Common myeloid progenitor, CD34-positive (primary cell): ENCODE results near the gene ZNF501. TPM values are rescaled to one million over a fixed set of nuclear protein-coding genes. Genes with fewer than 3 reads are reported as not detected.

Source experiments
- CTCF ChIA-PET: fragments of 350-600 bp; sonication (Branson Sonifier 250); formaldehyde crosslinking; loops from one replicate; lab custom pipeline; 2021; ENCODE audit warnings: antibody characterized with exemption; lab: Charles Lee
- POLR2A ChIA-PET: fragments of 350-600 bp; sonication (Branson Sonifier 250); formaldehyde crosslinking; loops from one replicate; lab custom pipeline; 2021; ENCODE audit warnings: antibody characterized with exemption; lab: Charles Lee
- DNase-seq, 3 donors: peaks; one replicate each; pipeline versions ENCODE4 v3.0.0 to v3.0.0-alpha.2; 2013
- H3K27ac ChIP-seq, 2 experiments: 1 replicate in 1 of 2; 2 replicates in 1 of 2; pipeline ENCODE4 v1.7.0; 2013; ENCODE audit warnings: inconsistent platforms in 2 of 2, low read length in 2 of 2, mild to moderate bottlenecking in 2 of 2, low read depth in 1 of 2, moderate library complexity in 1 of 2; ENCODE audit not compliant: severe bottlenecking in 2 of 2, insufficient read depth in 1 of 2, poor library complexity in 1 of 2
- H3K27me3 ChIP-seq, 5 experiments: replicated peaks in 2 of 5; 1 replicate in 3 of 5; 2 replicates in 2 of 5; pipeline versions ENCODE4 v1.6.1 to v1.7.0; 2013; ENCODE audit warnings: low read length in 4 of 5, mild to moderate bottlenecking in 2 of 5, moderate library complexity in 2 of 5, inconsistent platforms in 1 of 5; ENCODE audit not compliant: insufficient read depth in 5 of 5, control insufficient read depth in 4 of 5
- H3K36me3 ChIP-seq, 4 experiments: 1 replicate in 2 of 4; 2 replicates in 2 of 4; pipeline versions ENCODE4 v1.6.1 to v1.7.0; 2013; ENCODE audit warnings: low read length in 3 of 4, control low read depth in 1 of 4, mild to moderate bottlenecking in 1 of 4; ENCODE audit not compliant: control insufficient read depth in 4 of 4, insufficient read depth in 4 of 4
- H3K4me1 ChIP-seq, 4 experiments: 1 replicate in 3 of 4; 2 replicates in 1 of 4; pipeline versions ENCODE4 v1.6.1 to v1.7.1; 2013; ENCODE audit warnings: low read length in 3 of 4, mild to moderate bottlenecking in 3 of 4, control low read depth in 1 of 4, inconsistent platforms in 1 of 4, moderate library complexity in 1 of 4; ENCODE audit not compliant: control insufficient read depth in 4 of 4, insufficient read depth in 4 of 4; ENCODE audit errors: control extremely low read depth in 1 of 4
- H3K4me3 ChIP-seq, 7 experiments: 1 replicate in 4 of 7; 2 replicates in 3 of 7; pipeline versions ENCODE4 v1.5.1 to v1.7.0; 2013; ENCODE audit warnings: mild to moderate bottlenecking in 7 of 7, low read length in 6 of 7, moderate library complexity in 6 of 7, inconsistent platforms in 2 of 7, low read depth in 2 of 7, control low read depth in 1 of 7; ENCODE audit not compliant: insufficient read depth in 4 of 7, control insufficient read depth in 1 of 7; ENCODE audit errors: extremely low read depth in 1 of 7
- H3K9me3 ChIP-seq, 5 experiments: 1 replicate in 4 of 5; 2 replicates in 1 of 5; pipeline versions ENCODE4 v1.6.1 to v1.7.1; 2013; ENCODE audit warnings: low read length in 4 of 5, mild to moderate bottlenecking in 2 of 5, inconsistent platforms in 1 of 5, low read depth in 1 of 5, moderate library complexity in 1 of 5; ENCODE audit not compliant: control insufficient read depth in 4 of 5, insufficient read depth in 2 of 5; ENCODE audit errors: control extremely low read depth in 1 of 5
- WGBS: methylation state at CpG from one replicate; pipeline ENCODE4 v1.1.5; 2013; ENCODE audit not compliant: insufficient coverage; 5-methylcytosine and 5-hydroxymethylcytosine counted together
- polyA plus RNA-seq: library from polyadenylated mRNA; unstranded; fragments of 120-200 nt; gene quantifications from one replicate; pipeline ENCODE4 v1.2.1, GENCODE V29; 2013

Gene ZNF501
- 3.5 TPM for polyA plus RNA-seq

- Histone ChIP-seq H3K9me3 (peaks cover 27 to 83% (median 53%) of the 10 kb centered on the region in 5 experiments), H3K4me3 (peak within 1 kb of the TSS; percentile 62 to 93 (median 81)), H3K36me3 (peaks cover 9 to 40% (median 22%) of the 10 kb centered on the region in 4 experiments), H3K27me3 (no peaks in the 10 kb centered on the region), H3K4me1 (peaks cover 0 to 8% (median 2%) of the 10 kb centered on the region in 4 experiments), H3K27ac (peak within 1 kb of the TSS; percentile 52 to 77)
- DNase-seq = peak; percentile 93 to 96 (median 96)
- ChIA-PET CTCF (interaction anchor here (0.7 to 1.4 kb wide), 4 partner anchors 11 to 196 kb away, joined by 3 to 5 read pairs (median 4); partner anchors contain the start of gene ZNF502), POLR2A (no interaction called here)
- WGBS = under 1% methylated on average over 45 of the region's 46 CpGs
Measured at GRCh38 chr3:44729384-44729910, at the start of gene ZNF501. Gene ZNF501, plus strand, starts transcription at chr3:44729635. Its CDS starts 4,787 bp downstream, at chr3:44734422.

GRCh38 chr3:44680921-44681455 lies 48.4 kb upstream of the ZNF501 start:
- Histone ChIP-seq H3K27ac (no peak overlapping the region), H3K36me3 (peaks cover 0 to 34% (median 8%) of the 10 kb centered on the region in 4 experiments), H3K4me1 (peaks cover 0 to 6% (median 4%) of the 10 kb centered on the region in 4 experiments), H3K27me3 (no peaks in the 10 kb centered on the region), H3K4me3 (no peak overlapping the region), H3K9me3 (peaks cover 8 to 67% (median 23%) of the 10 kb centered on the region in 5 experiments)
- DNase-seq = no peak
- ChIA-PET POLR2A (no interaction called here), CTCF (no interaction called here)
- WGBS = 100% methylated on average over 3 of the region's 4 CpGs

GRCh38 chr3:44682182-44682896 lies 47.1 kb upstream of the ZNF501 start:
- ChIA-PET CTCF (no interaction called here), POLR2A (no interaction called here)
- H3K27ac ChIP-seq = no peak overlapping the region
- H3K36me3 ChIP-seq = peaks cover 0 to 34% (median 8%) of the 10 kb centered on the region in 4 experiments
- H3K4me1 ChIP-seq = peaks cover 0 to 6% (median 4%) of the 10 kb centered on the region in 4 experiments
- no peak overlapping the region for H3K4me3 ChIP-seq
- H3K9me3 ChIP-seq = peaks cover 8 to 61% (median 35%) of the 10 kb centered on the region in 5 experiments
- DNase-seq = no peak
- no peaks in the 10 kb centered on the region for H3K27me3 ChIP-seq
- WGBS = 100% methylated on average over 1 of the region's 2 CpGs

- H3K4me1 ChIP-seq = peaks cover 0 to 6% (median 4%) of the 10 kb centered on the region in 4 experiments
- H3K36me3 ChIP-seq = peaks cover 0 to 34% (median 8%) of the 10 kb centered on the region in 4 experiments
- DNase-seq = peak; percentile 80 to 92 (median 87)
- peak overlapping the region in 1 of 2 experiments; percentile 62 for H3K27ac ChIP-seq
- H3K27me3 ChIP-seq = peaks cover 0 to 5% (median 0%) of the 10 kb centered on the region in 5 experiments
- 2% methylated on average over 34 of the region's 48 CpGs for WGBS
- ChIA-PET POLR2A (interaction anchor here (0.6 to 1.0 kb wide), 2 partner anchors 37 to 101 kb away, joined by 5 to 7 read pairs; partner anchors contain the start of gene ZNF35), CTCF (no interaction called here)
- H3K4me3 ChIP-seq = peak overlapping the region; percentile 58 to 80 (median 78)
- H3K9me3 ChIP-seq = peaks cover 10 to 60% (median 36%) of the 10 kb centered on the region in 5 experiments
Measured at GRCh38 chr3:44685128-44685800, 44.2 kb upstream of the ZNF501 start.

GRCh38 chr3:44687898-44688297 lies 41.5 kb upstream of the ZNF501 start:
- DNase-seq = no peak
- H3K4me3 ChIP-seq = no peak overlapping the region
- WGBS = no CpG with 5 or more reads among the region's 1 CpG
- H3K9me3 ChIP-seq = peaks cover 2 to 46% (median 22%) of the 10 kb centered on the region in 5 experiments
- peaks cover 0 to 5% (median 0%) of the 10 kb centered on the region in 5 experiments for H3K27me3 ChIP-seq
- ChIA-PET CTCF (no interaction called here), POLR2A (no interaction called here)
- peaks cover 0 to 13% (median 6%) of the 10 kb centered on the region in 4 experiments for H3K36me3 ChIP-seq
- H3K27ac ChIP-seq = no peak overlapping the region
- peaks cover 0 to 6% (median 4%) of the 10 kb centered on the region in 4 experiments for H3K4me1 ChIP-seq

- Histone ChIP-seq H3K4me3 (peak within 1 kb of the TSS; percentile 69 to 95 (median 84)), H3K36me3 (peaks cover 0 to 16% (median 3%) of the 10 kb centered on the region in 4 experiments), H3K9me3 (peaks cover 3 to 60% (median 49%) of the 10 kb centered on the region in 5 experiments), H3K27ac (peak within 1 kb of the TSS; percentile 37 to 74), H3K27me3 (no peaks in the 10 kb centered on the region), H3K4me1 (peaks cover 0 to 7% (median 0%) of the 10 kb centered on the region in 4 experiments)
- ChIA-PET POLR2A (no interaction called here), CTCF (interaction anchor here (0.6 to 1.2 kb wide), 2 partner anchors 17 to 67 kb away, joined by 3 to 4 read pairs; partner anchors contain the start of gene ZNF501)
- DNase-seq = peak; percentile 89 to 95 (median 94)
- 2% methylated on average over 36 of the region's 36 CpGs for WGBS
Measured at GRCh38 chr3:44712455-44713075, 16.9 kb upstream of the ZNF501 start, which contains the start of gene ZNF502. Gene ZNF502, plus strand, starts transcription at chr3:44712660. Its CDS starts 7,602 bp downstream, at chr3:44720262.
